ENCODE measurements around the gene ZDHHC19.
"Not testable (repeated sequence)": the region's sequence is repeated elsewhere in the genome, so short reads cannot be mapped to it uniquely, and the experiment has no call there.

The ZDHHC19 gene

DNA sequence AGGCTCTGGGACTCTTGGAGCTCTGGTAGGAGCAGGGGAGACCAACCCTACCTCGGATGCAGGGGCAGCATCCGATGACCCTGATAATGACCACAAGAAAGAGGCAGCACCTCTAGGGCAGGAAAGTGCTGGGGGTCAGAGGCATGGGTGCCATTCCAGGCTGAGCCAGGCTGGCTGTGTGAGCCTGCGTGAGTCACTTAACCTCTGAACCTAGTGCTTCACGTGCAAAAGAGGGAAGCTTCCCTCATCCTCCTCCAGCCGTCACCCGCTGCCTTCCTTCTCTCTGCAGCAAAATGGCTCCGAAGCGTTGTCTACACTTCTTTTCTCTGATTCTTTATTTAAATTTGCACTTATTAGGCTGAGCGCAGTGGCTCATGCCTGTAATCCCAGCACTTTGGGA lies 35.5 kb downstream of the ZDHHC19 start:
- DNase-seq = no peak

DNA sequence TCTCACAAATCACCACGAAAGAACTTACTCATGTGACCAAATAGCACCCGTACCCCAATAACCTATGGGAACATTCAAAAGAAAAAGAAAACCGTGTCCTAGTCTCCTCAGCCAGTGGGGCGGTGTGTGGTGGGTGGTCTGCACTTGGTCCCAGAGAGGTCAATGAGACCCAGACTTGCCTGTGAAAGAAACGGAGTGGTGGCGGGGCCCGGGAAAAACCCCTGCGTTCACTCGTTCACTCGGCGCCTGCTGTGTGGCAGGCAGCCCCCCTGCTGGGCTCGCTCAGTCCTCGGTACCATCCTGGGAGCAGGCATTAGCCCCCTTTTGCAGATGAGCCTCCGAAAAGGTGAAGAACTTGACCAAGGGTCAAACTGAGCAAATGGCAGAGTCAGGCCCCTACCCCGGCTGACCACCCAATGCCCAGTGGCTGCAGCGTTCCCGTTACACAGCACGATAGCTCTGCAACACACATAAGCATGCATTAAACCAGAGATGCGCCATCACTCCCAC lies 36.0 kb downstream of the ZDHHC19 start:
- DNase-seq = no peak

- no peak for DNase-seq
These were observed 36.5 kb downstream of the ZDHHC19 start for GRCh38 chr3:196174652-196175051.

DNA sequence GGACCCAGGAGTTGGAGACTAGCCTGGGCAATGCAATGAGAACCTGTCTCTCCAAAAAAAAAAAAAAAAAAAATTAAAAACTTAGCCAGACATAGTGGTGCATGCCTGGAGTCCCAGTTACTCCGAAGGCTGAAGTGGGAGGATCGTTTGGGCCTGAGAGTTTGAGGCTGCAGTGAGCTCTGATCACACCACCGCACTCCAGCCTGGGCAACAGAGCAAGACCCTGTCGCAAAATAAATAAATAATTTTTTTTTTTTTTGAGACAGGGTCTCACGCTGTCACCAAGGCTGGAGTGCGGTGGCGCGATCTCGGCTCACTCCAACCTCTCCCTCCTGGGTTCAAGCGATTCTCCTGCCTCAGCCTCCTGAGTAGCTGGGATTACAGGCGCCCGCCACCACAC lies 40.9 kb downstream of the ZDHHC19 start:
- not testable (repeated sequence) for DNase-seq

- no peak for DNase-seq
These were observed 41.4 kb downstream of the ZDHHC19 start for GRCh38 chr3:196169836-196170240.

DNA sequence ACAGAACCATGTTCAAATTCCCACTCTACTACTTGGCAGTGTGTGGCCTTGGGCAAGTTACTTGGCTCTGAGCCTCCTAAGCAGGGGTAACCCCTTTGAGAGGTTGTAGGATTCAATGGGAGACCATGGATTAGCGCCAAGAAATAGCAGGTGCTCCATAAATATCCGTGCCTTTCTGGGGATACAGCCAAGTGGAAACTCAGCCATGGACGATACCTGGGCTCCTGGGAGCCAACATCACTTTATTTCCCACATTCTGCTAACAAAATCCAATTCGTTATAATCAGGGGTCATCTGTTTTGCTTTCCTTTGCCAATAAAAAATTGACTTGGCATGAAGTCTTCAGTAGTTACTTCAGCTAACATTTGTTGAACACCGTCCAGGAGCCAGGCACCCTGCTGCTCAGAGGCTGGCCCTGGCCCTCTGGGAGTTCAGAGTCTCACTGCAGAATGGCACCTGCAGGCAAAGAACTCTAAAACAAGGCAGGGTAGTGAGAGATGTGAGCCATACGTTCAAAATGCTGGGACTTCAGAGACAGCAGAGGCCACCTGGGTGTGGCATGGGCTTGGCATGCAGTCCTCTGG lies 42.3 kb downstream of the ZDHHC19 start:
- DNase-seq = no peak

- no peak for DNase-seq
These were observed 44.5 kb downstream of the ZDHHC19 start for GRCh38 chr3:196166741-196167140.

DNA sequence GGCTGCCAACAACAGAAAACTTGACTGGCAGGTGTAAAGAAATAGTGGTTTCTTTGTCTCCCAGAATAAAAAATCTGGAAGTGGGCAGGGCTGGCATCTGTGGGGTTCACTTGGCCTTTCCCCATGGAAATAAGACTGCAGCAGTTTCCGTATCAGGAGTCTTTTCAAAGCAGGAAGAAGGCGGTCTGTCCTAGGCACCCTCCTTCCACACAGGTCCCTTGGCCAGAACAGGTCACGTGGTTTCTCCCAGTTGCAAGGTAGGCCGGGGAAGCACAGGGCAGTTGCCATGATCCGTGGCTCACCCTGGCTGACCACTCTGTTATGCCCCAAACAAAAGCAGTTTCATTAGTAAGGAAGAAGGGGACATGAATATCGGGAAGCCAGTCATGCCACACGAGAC lies 45.4 kb downstream of the ZDHHC19 start:
- no peak for DNase-seq

GRCh38 chr3:196165006-196165575 lies 46.1 kb downstream of the ZDHHC19 start:
- DNase-seq = not testable (repeated sequence)

DNA sequence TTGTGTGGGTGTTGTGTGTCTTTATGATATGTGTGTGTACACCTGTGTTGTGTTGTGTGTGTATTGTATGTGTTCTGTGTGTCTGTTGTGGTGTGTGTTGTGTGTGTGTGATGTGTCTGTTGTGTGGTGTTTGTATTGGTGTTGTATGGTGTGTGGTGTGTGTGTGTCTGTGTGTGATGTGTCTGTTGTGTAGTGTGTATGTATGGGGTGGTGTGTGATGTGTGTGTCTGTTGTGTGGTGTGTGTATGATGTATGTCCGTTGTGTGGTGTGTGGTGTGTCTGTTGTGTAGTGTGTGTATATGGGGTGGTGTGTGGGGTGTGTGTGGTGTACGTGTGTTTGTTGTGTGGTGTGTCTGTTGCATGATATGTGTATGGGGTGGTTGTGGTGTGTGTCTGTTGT lies 46.6 kb downstream of the ZDHHC19 start:
- no peak for DNase-seq

- no peak for DNase-seq
These were observed 47.3 kb downstream of the ZDHHC19 start for GRCh38 chr3:196163666-196164493.

GRCh38 chr3:196163212-196163611 lies 48.0 kb downstream of the ZDHHC19 start:
- no peak for DNase-seq

DNA sequence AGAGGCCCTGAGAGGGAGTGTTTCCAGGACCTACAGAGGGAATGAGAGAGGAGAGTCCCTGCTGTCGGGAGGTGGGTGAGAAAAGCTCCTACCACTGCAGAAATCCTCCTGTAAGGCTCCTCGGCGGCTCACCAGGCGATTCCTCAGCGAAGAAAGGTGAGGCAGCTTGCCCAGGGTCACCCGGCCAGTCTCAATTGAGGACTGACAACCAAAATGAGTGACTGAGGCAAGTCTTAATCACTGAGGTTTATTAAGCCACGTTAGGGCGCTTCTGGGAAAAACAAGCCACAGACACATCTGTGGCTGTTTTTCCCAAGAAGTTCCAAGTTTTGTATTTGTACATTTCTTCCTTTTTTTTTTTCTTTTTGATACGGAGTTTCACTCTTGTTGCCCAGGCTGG lies 48.5 kb downstream of the ZDHHC19 start:
- DNase-seq = no peak

DNA sequence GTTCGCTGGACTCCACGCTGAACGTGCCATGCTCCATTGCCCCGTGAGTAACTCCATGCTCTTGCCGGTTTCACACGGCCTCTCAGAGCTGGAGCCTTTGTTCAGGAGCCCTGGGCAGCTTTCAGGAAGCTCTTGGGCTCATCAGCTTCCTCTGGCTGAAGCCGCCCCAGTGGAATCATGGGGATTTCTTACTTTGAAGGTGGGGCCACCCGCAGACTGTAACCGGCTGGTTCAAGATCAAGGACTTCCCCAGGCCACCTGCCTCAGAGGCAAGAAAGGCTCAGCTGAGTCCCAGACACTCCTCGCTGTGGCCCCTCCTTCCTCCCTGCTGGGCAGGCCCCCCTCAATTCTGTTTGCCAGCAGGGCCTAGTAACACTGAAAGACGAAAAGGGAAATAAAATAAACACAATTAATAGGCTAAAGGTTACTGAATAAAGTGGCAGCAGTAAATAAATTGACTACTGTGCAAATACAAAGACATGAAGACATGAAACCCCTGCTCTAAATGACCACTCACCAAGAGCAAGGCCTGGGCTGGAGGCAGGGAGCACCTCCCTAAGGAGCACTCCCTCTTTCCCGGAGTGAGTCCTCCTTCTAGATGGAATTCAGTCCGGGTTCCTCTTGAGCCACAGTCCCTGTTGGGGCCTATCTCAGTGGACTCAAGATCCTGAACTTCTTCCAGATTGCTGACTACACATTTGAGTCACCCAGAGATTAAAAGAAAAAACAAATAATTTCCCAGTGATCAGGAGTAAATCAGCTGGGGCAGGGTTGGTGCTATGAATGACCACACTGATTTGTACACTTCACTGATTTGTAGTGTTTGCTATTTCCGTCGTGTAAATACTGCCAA lies 51.0 kb downstream of the ZDHHC19 start:
- DNase-seq = no peak

- DNase-seq = no peak
These were observed 51.7 kb downstream of the ZDHHC19 start for GRCh38 chr3:196159526-196159925.

DNA sequence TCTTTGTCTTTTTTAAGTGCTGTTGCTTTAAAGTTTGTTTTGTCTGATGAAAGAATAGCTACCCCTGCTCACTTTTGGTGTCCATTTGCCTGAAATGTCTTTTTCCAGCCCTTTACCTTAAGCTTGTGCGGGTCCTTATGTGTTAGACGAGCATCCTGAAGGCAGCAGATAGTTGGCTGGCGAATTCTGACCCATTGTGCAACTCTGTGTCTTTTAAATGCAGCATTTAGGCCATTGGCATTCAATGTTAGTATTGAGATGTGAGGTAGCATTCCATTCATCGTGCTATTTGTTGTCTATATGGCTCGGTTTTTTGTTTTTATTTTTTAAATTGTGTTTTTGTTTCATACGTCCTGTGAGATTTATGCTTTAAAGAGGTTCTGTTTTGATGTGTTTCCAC lies 55.0 kb downstream of the ZDHHC19 start:
- DNase-seq = no peak

GRCh38 chr3:196150481-196150880 lies 60.7 kb downstream of the ZDHHC19 start:
- DNase-seq = no peak

DNA sequence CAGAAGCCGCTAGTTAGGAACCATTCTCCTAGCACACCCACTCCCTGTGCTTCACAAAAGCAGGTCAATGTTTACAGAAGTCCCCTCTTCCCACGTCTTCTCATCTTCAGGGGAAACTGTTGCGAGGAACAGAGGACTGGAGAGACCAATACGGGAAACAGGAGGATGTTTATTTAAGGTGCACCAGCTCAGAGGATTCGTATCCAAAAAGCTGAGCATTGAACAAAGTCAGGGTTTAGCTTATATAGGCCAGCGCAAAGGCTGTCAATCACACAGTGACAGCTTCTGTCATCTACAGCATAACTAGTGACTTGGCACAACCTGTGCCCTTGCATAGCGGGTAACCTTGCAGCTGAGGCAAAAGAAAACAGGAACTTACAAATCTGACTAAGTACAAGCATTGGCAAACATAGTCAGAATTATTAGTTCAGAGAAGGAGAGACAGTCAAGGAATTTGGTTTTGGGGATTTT lies 61.3 kb downstream of the ZDHHC19 start:
- DNase-seq = no peak

DNA sequence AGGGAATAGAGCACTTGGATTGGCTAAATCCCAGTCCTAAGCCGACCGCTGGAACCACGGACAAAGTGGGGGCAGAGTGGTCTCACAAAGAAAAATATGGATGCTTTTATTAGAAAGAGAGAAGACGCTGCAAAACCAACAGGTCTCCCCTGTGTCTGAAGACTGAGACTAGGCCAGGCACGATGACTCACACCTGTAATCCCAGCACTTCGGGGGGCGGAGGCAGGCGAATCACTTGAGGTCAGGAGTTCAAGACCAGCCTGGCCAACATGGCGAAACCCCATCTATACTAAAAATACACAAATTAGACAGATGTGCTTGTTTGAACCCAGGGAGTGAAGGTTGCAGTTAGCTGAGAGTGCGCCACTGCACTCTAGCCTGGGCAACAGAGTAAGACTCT lies 61.8 kb downstream of the ZDHHC19 start:
- no peak for DNase-seq

All from activated CD4-positive, alpha-beta T cell treated with anti-CD3 and anti-CD28 coated beads, Interleukin-2, amount 50 U/mL, for 1 hour (primary cell).